Mesodermal cell (in vitro differentiated cells): Measurements from ENCODE around the gene TRIM66.

Source experiments
- H3K27ac ChIP-seq: 2 replicates; pipeline ENCODE4 v1.7.0; 2013; ENCODE audit warnings: mild to moderate bottlenecking, low read depth, low read length, moderate library complexity; ENCODE audit not compliant: severe bottlenecking
- H3K36me3 ChIP-seq: 2 replicates; pipeline ENCODE4 v1.7.1; 2013; ENCODE audit warnings: mild to moderate bottlenecking, low read length, moderate library complexity; ENCODE audit not compliant: control insufficient read depth, insufficient read depth
- H3K4me1 ChIP-seq: one replicate; pipeline ENCODE4 v1.7.1; 2013; ENCODE audit warnings: mild to moderate bottlenecking, low read length; ENCODE audit not compliant: insufficient read depth, control insufficient read depth, poor library complexity, severe bottlenecking
- H3K4me3 ChIP-seq: 2 replicates; pipeline ENCODE4 v1.7.0; 2013; ENCODE audit warnings: low read length, control low read depth, mild to moderate bottlenecking; ENCODE audit not compliant: insufficient read depth, poor library complexity, severe bottlenecking; ENCODE audit errors: extremely low read depth
- H3K9me3 ChIP-seq: 2 replicates; pipeline ENCODE4 v1.7.1; 2013; ENCODE audit warnings: mild to moderate bottlenecking, low read length, moderate library complexity; ENCODE audit not compliant: control insufficient read depth
- WGBS, 2 experiments: methylation state at CpG; one replicate each; pipeline ENCODE4 v1.1.5; 2013; ENCODE audit warnings: missing lambda C conversion rate in 2 of 2; ENCODE audit not compliant: insufficient coverage in 2 of 2; 5-methylcytosine and 5-hydroxymethylcytosine counted together

Gene TRIM66

DNA sequence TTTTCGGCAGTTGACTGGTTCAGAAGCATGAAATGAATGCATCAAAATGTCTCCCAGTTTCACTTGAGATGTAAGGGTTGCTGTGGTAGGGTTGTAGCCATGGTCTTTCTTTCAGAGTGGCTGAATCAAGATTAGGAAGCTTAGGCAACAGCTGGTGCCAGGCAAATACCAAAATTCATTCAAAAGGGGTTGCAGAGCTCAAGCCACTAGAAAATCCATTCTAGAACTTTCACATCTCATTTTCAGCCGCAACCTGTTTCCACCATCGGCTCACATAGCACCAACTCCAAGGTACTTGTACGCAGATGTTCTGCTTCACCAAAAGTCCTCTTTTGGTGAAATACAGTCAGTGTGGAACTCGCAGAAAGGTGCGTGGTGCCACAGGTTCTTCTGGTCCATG lies 48.0 kb downstream of the TRIM66 start:
- Histone ChIP-seq H3K36me3 (peaks cover 35% of the 10 kb centered on the region), H3K4me1 (peaks cover 7% of the 10 kb centered on the region), H3K4me3 (no peak overlapping the region), H3K27ac (no peak overlapping the region), H3K9me3 (peaks cover 11% of the 10 kb centered on the region)
- 95 to 100% methylated on average over 3 to 6 of the region's 6 CpGs for WGBS, 2 experiments

GRCh38 chr11:8631395-8632118 lies 50.9 kb downstream of the TRIM66 start:
- no peak overlapping the region for H3K27ac ChIP-seq
- peaks cover 7% of the 10 kb centered on the region for H3K9me3 ChIP-seq

GRCh38 chr11:8624698-8625097 lies 57.8 kb downstream of the TRIM66 start:
- Histone ChIP-seq H3K36me3 (peaks cover 28% of the 10 kb centered on the region), H3K4me1 (peaks cover 2% of the 10 kb centered on the region), H3K4me3 (no peak overlapping the region), H3K9me3 (no peaks in the 10 kb centered on the region), H3K27ac (no peak overlapping the region)
- WGBS, 2 experiments: 95 to 96% methylated on average over 2 of the region's 2 CpGs

More at GRCh38 chr11:8631395-8632118, 50.9 kb downstream of the TRIM66 start:
- 81 to 100% methylated on average over 2 of the region's 6 CpGs for WGBS, 2 experiments
- peaks cover 19% of the 10 kb centered on the region for H3K36me3 ChIP-seq
- no peak overlapping the region for H3K4me3 ChIP-seq
- H3K4me1 ChIP-seq: peaks cover 7% of the 10 kb centered on the region

DNA sequence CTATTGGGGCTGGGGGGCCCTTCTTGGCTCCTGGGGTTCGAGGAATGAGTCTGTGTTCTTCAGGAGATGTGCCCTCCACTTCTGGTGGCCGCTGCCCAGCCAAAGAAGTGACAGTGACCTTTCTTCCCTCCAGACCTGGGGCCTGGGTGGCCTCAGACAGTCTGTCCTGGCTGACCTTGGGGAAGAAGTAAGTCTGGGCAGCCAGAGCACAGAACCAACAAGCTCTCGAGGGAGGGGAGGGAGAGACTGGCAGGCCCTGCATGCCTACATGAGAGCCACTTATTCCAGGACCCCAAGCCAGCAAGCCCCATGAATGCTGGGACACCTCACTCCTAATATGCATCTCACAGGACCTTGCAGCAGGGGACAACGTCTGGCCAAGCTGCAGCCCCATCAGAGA lies 61.3 kb downstream of the TRIM66 start:
- Histone ChIP-seq H3K36me3 (peaks cover 43% of the 10 kb centered on the region), H3K4me1 (no peaks in the 10 kb centered on the region), H3K4me3 (no peak overlapping the region), H3K9me3 (no peaks in the 10 kb centered on the region), H3K27ac (no peak overlapping the region)
- WGBS, 2 experiments: 85 to 91% methylated on average over 4 of the region's 4 CpGs

DNA sequence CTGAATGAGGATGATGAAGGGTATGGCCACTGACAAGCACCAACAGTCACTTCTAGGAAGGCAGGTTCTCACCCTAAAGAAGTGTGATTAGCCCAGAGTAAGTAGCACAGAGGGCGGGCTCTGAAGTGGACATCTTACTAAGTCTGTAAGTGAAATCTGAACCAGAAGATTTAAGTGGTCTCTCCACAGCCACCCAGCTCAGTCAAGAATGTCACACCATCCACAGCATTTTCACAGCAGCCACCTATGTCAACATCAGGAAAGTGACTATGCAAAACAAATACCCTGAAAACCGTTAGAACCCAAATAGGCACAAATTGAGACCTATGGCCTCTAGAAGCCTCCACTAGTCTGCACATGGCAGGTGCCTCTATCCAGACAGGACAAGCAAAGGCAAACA lies 65.4 kb downstream of the TRIM66 start:
- H3K4me1 ChIP-seq: peaks cover 3% of the 10 kb centered on the region
- H3K9me3 ChIP-seq: no peaks in the 10 kb centered on the region
- H3K27ac ChIP-seq: no peak overlapping the region
- peaks cover 30% of the 10 kb centered on the region for H3K36me3 ChIP-seq
- H3K4me3 ChIP-seq: no peak overlapping the region
- 60 to 89% methylated on average over 1 of the region's 2 CpGs for WGBS, 2 experiments

GRCh38 chr11:8615291-8616032 lies 67.0 kb downstream of the TRIM66 start:
- Histone ChIP-seq H3K4me1 (peaks cover 3% of the 10 kb centered on the region), H3K36me3 (peaks cover 29% of the 10 kb centered on the region), H3K4me3 (no peak overlapping the region), H3K9me3 (no peaks in the 10 kb centered on the region), H3K27ac (no peak overlapping the region)
- WGBS, 2 experiments: 71 to 81% methylated on average over 4 of the region's 4 CpGs

DNA sequence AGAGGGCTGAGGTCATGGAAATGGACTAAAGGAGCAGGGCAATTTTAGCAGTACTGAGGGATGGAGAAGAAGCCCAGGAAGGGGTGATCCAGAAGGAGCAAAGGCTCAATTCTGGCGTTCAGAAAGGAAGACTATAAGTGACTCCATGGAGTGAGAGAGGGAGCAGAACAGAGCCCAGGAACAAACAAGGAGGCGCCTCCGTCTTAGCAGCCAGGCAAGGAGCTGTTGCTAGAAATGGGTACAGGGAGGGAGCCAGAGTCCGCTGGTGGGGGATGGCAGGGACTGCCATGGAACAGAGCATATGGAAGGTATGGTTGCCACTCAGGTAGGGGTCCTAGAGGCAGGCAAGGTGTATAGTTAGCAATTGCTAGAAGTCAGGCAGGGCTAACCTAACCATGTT lies 68.0 kb downstream of the TRIM66 start:
- Histone ChIP-seq H3K9me3 (no peaks in the 10 kb centered on the region), H3K36me3 (peaks cover 24% of the 10 kb centered on the region), H3K4me3 (no peak overlapping the region), H3K27ac (no peak overlapping the region), H3K4me1 (peaks cover 3% of the 10 kb centered on the region)
- whole genome bisulfite sequencing, 2 experiments: 92 to 96% methylated on average over 4 of the region's 4 CpGs

DNA sequence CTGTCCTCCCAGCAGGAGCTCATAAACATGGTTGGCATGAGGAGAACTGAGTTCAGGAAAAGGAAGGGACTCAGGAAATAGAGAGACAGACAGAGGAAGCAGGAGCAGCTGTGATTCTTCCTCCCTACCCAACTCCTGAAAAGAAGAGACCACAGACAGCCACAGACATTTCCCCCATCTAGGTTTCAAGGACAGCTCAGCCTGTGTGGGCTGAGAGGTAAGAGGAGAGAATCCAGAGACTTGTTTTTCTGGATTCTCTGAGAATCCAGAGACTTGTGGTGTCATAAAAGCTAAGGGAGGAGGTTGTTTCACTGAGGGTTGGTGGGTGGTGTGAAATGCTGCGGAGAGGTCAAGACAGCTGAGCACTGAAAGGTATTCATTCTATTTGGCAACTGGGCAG lies 69.4 kb downstream of the TRIM66 start:
- Histone ChIP-seq H3K9me3 (no peaks in the 10 kb centered on the region), H3K36me3 (peaks cover 24% of the 10 kb centered on the region), H3K4me3 (no peak overlapping the region), H3K4me1 (peaks cover 3% of the 10 kb centered on the region), H3K27ac (no peak overlapping the region)
- 100% methylated on average over 1 of the region's 1 CpG for WGBS, 2 experiments

- 80 to 100% methylated on average over 1 to 5 of the region's 5 CpGs for WGBS, 2 experiments
- H3K36me3 ChIP-seq: peaks cover 23% of the 10 kb centered on the region
- no peak overlapping the region for H3K27ac ChIP-seq
- no peaks in the 10 kb centered on the region for H3K9me3 ChIP-seq
- peaks cover 3% of the 10 kb centered on the region for H3K4me1 ChIP-seq
- no peak overlapping the region for H3K4me3 ChIP-seq
Measured at GRCh38 chr11:8612522-8612921, 69.9 kb downstream of the TRIM66 start.

GRCh38 chr11:8610532-8611116 lies 71.8 kb downstream of the TRIM66 start:
- H3K4me1 ChIP-seq: peaks cover 8% of the 10 kb centered on the region
- 66 to 79% methylated on average over 5 to 6 of the region's 7 CpGs for WGBS, 2 experiments
- H3K4me3 ChIP-seq: no peak overlapping the region
- H3K9me3 ChIP-seq: no peaks in the 10 kb centered on the region
- H3K36me3 ChIP-seq: peaks cover 4% of the 10 kb centered on the region
- H3K27ac ChIP-seq: no peak overlapping the region
